Panc1 (cell line): ENCODE data around the gene ZNF189.

Experiments
- POLR2AphosphoS5 ChIP-seq: IDR thresholded peaks from 2 replicates; pipeline ENCODE4 v1.6.1; 2012; ENCODE audit warnings: mild to moderate bottlenecking, low read depth, low read length, moderate library complexity
- TF ChIP-seq, protein P1 (sequence below): fragments of 450-650 bp; IDR thresholded peaks from 2 replicates; pipeline ENCODE4 v1.5.1; 2017; ENCODE audit warnings: mild to moderate bottlenecking
- TF ChIP-seq, protein P2 (sequence below), 2 experiments: IDR thresholded peaks; 2 replicates each; pipeline ENCODE4 v1.6.1; 2011 to 2012; ENCODE audit warnings: low read depth in 2 of 2, control low read depth in 1 of 2, low read length in 1 of 2, mild to moderate bottlenecking in 1 of 2, moderate library complexity in 1 of 2; ENCODE audit not compliant: insufficient read depth in 1 of 2

DNA sequence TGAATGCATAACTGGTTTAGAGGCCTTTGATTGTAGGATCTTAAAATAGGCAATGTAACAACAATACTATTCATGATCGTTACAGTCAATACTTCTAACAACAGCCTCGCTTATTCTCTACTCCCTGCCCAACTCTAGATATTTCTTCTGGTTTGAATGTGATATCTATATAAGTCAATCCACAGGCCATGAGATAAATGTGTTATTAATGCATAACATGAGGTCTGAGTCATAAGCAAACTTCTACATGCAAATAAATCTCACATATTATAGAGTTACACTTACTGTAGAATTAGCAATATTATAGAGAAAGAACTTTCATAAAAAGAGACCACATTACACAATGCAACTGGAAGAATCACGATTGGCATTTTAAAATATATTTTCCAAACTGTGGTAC, 39.9 kb downstream of the ZNF189 start:
- TF ChIP-seq, protein P1, sequence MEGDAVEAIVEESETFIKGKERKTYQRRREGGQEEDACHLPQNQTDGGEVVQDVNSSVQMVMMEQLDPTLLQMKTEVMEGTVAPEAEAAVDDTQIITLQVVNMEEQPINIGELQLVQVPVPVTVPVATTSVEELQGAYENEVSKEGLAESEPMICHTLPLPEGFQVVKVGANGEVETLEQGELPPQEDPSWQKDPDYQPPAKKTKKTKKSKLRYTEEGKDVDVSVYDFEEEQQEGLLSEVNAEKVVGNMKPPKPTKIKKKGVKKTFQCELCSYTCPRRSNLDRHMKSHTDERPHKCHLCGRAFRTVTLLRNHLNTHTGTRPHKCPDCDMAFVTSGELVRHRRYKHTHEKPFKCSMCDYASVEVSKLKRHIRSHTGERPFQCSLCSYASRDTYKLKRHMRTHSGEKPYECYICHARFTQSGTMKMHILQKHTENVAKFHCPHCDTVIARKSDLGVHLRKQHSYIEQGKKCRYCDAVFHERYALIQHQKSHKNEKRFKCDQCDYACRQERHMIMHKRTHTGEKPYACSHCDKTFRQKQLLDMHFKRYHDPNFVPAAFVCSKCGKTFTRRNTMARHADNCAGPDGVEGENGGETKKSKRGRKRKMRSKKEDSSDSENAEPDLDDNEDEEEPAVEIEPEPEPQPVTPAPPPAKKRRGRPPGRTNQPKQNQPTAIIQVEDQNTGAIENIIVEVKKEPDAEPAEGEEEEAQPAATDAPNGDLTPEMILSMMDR: no peak
- TF ChIP-seq POLR2AphosphoS5: no peak
- TF ChIP-seq, protein P2, sequence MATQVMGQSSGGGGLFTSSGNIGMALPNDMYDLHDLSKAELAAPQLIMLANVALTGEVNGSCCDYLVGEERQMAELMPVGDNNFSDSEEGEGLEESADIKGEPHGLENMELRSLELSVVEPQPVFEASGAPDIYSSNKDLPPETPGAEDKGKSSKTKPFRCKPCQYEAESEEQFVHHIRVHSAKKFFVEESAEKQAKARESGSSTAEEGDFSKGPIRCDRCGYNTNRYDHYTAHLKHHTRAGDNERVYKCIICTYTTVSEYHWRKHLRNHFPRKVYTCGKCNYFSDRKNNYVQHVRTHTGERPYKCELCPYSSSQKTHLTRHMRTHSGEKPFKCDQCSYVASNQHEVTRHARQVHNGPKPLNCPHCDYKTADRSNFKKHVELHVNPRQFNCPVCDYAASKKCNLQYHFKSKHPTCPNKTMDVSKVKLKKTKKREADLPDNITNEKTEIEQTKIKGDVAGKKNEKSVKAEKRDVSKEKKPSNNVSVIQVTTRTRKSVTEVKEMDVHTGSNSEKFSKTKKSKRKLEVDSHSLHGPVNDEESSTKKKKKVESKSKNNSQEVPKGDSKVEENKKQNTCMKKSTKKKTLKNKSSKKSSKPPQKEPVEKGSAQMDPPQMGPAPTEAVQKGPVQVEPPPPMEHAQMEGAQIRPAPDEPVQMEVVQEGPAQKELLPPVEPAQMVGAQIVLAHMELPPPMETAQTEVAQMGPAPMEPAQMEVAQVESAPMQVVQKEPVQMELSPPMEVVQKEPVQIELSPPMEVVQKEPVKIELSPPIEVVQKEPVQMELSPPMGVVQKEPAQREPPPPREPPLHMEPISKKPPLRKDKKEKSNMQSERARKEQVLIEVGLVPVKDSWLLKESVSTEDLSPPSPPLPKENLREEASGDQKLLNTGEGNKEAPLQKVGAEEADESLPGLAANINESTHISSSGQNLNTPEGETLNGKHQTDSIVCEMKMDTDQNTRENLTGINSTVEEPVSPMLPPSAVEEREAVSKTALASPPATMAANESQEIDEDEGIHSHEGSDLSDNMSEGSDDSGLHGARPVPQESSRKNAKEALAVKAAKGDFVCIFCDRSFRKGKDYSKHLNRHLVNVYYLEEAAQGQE (IDR thresholded peaks at IDR 0.05; ENCODE audit: insufficient read depth in 1 of 2, low read depth in 2 of 2, low read length in 1 of 2): no peak
